Kidney (tissue), 14 donors: ENCODE results near the gene KCNMB4. TPM values are rescaled to one million over a fixed set of nuclear protein-coding genes. Genes with fewer than 3 reads are reported as not detected.

Source experiments
- DNase-seq, 5 donors: peaks; one replicate each; pipeline ENCODE4 v3.0.0-alpha.2; 2013 to 2020
- FAIRE-seq: peaks from 2 replicates; lab custom pipeline; 2012; peaks lifted over from hg19 to GRCh38; lab: Jason Lieb, UNC
- H3K27ac ChIP-seq, 2 donors: one replicate each; pipeline ENCODE4 v1.7.0; 2013; ENCODE audit warnings: low read depth in 2 of 2, low read length in 2 of 2, inconsistent platforms in 1 of 2
- H3K27me3 ChIP-seq: one replicate; pipeline ENCODE4 v1.7.1; 2013; ENCODE audit warnings: low read length, inconsistent platforms; ENCODE audit not compliant: control insufficient read depth, insufficient read depth
- H3K36me3 ChIP-seq, 3 donors: one replicate each; pipeline versions ENCODE4 v1.7.0 to v1.7.1; 2013; ENCODE audit warnings: low read length in 3 of 3, control low read depth in 1 of 3, inconsistent platforms in 1 of 3; ENCODE audit not compliant: insufficient read depth in 3 of 3, control insufficient read depth in 2 of 3
- H3K4me1 ChIP-seq, 3 donors: one replicate each; pipeline versions ENCODE4 v1.7.0 to v1.7.1; 2013; ENCODE audit warnings: low read length in 3 of 3, inconsistent platforms in 1 of 3, low read depth in 1 of 3; ENCODE audit not compliant: control insufficient read depth in 2 of 3, insufficient read depth in 2 of 3
- H3K4me3 ChIP-seq, 3 donors: one replicate each; pipeline versions ENCODE4 v1.7.0 to v1.8.1; 2013; ENCODE audit warnings: low read length in 3 of 3, control low read depth in 1 of 3, inconsistent platforms in 1 of 3
- H3K9ac ChIP-seq, 3 donors: one replicate each; pipeline versions ENCODE4 v1.7.0 to v1.7.1; 2013; ENCODE audit warnings: low read length in 3 of 3, control low read depth in 1 of 3, inconsistent platforms in 1 of 3
- H3K9me3 ChIP-seq, 3 donors: one replicate each; pipeline versions ENCODE4 v1.7.0 to v1.7.1; 2013; ENCODE audit warnings: low read length in 3 of 3, control low read depth in 1 of 3, inconsistent platforms in 1 of 3; ENCODE audit not compliant: control insufficient read depth in 2 of 3, insufficient read depth in 1 of 3
- intact Hi-C: fragments of 100-400 bp; cut with DNase I; formaldehyde crosslinking; loops from one replicate; pipeline ENCODE4 v1.11.1; 2022
- polyA plus RNA-seq: library from polyadenylated mRNA; stranded (reverse); fragments of 350-450 nt; fragmentation: Illumina TruSeq; extraction: RNeasy Lipid Tissue Mini Kit (QIAGEN cat#74804); gene quantifications from one replicate; pipeline ENCODE4 v1.2.3, GENCODE V29; 2014; ENCODE audit warnings: low read depth, low replicate concordance; ENCODE audit not compliant: insufficient read depth
- total RNA-seq: library from RNA; stranded (reverse); fragmentation: NEBNext Ultra II Directional; extraction: Animal tissue kit (Norgen Biotek cat#: 25700); gene quantifications from one replicate; pipeline ENCODE4 v1.2.1, GENCODE V29; 2021
- TF ChIP-seq, protein P1 (sequence below): IDR thresholded peaks from 3 replicates; pipeline ENCODE4 v1.5.1; 2012; ENCODE audit warnings: mild to moderate bottlenecking, moderate library complexity, borderline replicate concordance; ENCODE audit not compliant: insufficient read depth; ENCODE audit errors: extremely low read depth
- donor health status: control.
- donor health status: control.
- donor health status: control.
- donor health status: control.
- donor health status: control.
- donor health status: DM: yes; HTN: yes; CAD: no.
- donor health status: Normal renal cell carcinoma (clear cell type).

KCNMB4 gene
- total and polyA plus RNA-seq, 2 donors from 2014 or later, result 3.9 to 5.6 TPM

DNA sequence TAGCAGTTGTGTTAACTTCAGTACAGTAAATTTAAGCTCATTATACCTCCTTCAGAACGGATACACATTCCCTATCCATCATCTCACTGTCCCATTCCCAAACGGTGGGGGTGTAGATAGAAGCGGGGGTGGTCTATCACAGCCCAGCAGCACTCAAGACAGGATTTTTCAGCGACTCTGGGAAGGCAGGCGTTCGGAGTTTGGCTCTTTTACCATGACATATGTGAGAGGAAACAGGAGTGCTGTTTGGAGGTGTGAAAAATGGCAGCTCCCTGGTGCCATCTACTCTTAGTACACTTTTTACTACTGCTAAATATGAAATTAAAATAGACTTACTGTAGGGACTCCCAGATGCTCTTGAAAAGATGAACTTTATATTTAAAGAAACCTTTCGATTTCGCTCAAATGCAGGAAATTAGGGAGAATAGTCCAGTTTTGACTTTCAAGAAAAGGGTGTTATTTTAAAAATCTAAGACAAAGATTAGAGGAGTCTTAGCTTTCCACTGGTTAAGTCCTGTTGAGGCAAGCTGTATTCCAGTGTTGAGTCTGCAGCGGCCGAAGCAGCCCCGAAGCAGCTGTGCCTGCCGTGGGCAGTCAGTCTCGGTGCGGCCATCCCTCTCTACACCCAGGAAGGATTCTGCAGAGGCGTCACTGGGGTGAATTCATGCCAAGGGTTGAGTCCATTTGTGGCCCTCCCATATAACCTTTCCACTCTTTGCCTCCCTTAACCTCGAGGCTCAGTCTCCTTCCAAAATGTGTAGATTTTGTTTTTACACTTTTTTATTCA lies 42.1 kb downstream of the KCNMB4 start:
- intact Hi-C loops, result no loop called here
- FAIRE-seq (no peak), DNase-seq (no peak)
- Histone ChIP-seq H3K36me3 (peaks cover 0 to 2% (median 0%) of the 10 kb centered on the region in 3 donors), H3K9me3 (no peaks in the 10 kb centered on the region), H3K27me3 (no peaks in the 10 kb centered on the region), H3K4me3 (no peak overlapping the region), H3K4me1 (no peaks in the 10 kb centered on the region), H3K9ac (no peak overlapping the region), H3K27ac (no peak overlapping the region)
- TF ChIP-seq, protein P1, sequence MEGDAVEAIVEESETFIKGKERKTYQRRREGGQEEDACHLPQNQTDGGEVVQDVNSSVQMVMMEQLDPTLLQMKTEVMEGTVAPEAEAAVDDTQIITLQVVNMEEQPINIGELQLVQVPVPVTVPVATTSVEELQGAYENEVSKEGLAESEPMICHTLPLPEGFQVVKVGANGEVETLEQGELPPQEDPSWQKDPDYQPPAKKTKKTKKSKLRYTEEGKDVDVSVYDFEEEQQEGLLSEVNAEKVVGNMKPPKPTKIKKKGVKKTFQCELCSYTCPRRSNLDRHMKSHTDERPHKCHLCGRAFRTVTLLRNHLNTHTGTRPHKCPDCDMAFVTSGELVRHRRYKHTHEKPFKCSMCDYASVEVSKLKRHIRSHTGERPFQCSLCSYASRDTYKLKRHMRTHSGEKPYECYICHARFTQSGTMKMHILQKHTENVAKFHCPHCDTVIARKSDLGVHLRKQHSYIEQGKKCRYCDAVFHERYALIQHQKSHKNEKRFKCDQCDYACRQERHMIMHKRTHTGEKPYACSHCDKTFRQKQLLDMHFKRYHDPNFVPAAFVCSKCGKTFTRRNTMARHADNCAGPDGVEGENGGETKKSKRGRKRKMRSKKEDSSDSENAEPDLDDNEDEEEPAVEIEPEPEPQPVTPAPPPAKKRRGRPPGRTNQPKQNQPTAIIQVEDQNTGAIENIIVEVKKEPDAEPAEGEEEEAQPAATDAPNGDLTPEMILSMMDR, result no peak

DNA sequence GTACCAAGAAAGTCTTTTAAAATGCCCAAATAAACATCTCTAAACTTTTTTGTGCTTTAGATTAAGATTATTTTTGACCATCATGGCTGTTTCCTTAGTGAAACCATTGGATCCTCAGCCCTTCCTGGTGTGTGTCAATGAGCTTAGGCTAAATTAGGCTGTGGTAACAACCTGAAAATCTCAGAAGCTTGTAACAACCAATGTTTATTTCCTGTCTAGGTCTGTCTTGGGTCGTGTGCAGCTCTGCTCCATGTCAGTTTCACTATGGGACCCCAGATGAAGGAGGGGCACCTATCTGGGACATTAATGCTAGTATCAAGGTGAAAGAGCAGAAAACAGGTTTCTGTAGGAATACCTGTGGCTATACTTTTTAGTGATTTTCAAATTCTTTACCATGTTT lies 49.9 kb downstream of the KCNMB4 start:
- Histone ChIP-seq H3K9ac (no peak overlapping the region), H3K9me3 (no peaks in the 10 kb centered on the region), H3K27me3 (no peaks in the 10 kb centered on the region), H3K4me3 (no peak overlapping the region), H3K27ac (no peak overlapping the region), H3K36me3 (no peaks in the 10 kb centered on the region), H3K4me1 (no peaks in the 10 kb centered on the region)
- no peak for FAIRE-seq
- TF ChIP-seq, protein P1, result no peak
- DNase-seq, result no peak
- intact Hi-C loops, result no loop called here

DNA sequence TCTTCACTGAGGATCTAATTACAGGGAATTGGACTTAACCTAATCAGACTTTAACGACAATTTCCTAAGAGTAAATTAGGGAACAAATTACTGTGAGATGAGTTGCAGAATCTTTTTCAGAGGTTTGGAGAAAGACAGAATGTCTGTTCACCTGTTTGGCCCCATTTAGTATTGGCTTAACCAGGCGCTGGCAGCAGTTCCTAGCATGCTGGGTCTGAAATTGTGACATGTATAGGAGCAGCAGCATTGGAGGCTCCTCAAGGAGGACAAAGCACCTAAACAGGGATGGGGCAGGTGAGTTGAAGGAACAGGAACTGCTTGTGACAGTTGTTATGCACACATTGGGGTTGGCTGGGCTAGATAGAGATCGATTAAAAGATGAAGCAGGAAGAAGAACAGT lies 51.0 kb downstream of the KCNMB4 start:
- H3K36me3 ChIP-seq, result no peaks in the 10 kb centered on the region
- no peak overlapping the region for H3K27ac ChIP-seq
- intact Hi-C loops, result no loop called here
- no peaks in the 10 kb centered on the region for H3K9me3 ChIP-seq
- FAIRE-seq (no peak), DNase-seq (no peak)
- H3K4me1 ChIP-seq, result no peaks in the 10 kb centered on the region
- TF ChIP-seq, protein P1, result no peak
- no peak overlapping the region for H3K9ac ChIP-seq
- no peak overlapping the region for H3K4me3 ChIP-seq
- no peaks in the 10 kb centered on the region for H3K27me3 ChIP-seq

DNA sequence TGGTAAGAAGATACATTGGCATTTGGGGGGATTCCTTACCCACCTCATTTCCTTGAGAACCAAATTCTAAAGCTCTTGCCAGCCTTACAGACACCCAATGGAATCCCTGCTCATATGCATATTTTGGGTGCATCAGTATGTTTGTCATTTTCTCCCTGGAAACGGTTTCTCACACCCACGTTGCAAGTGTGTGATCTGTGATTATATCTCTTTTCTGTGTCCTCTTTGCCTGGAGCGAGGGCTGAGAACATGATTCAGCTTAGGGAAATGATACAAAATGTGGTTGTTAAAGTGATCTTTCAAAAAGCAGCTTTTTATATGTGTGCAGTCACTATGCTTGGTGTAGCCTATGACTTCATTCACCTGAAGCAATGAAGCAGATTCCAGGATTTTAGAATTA lies 52.0 kb downstream of the KCNMB4 start:
- no peak for DNase-seq
- Histone ChIP-seq H3K4me3 (no peak overlapping the region), H3K27ac (no peak overlapping the region), H3K9me3 (no peaks in the 10 kb centered on the region), H3K9ac (no peak overlapping the region), H3K27me3 (no peaks in the 10 kb centered on the region), H3K4me1 (no peaks in the 10 kb centered on the region), H3K36me3 (no peaks in the 10 kb centered on the region)
- intact Hi-C loops, result no loop called here
- no peak for FAIRE-seq
- TF ChIP-seq, protein P1, result no peak
